ENCODE measurements around the gene GGNBP2. TPM values are rescaled to one million over a fixed set of nuclear protein-coding genes. Genes with fewer than 3 reads are reported as not detected.

GGNBP2 gene
- total and polyA plus RNA-seq, 2 of the 8 experiments (the other 6 are each of a cell fraction or from before 2014, with no cell fraction given): 29.2 to 35.8 TPM

- H3K4me3 ChIP-seq (ENCODE audit: extremely low read depth in 1 of 4, insufficient read depth in 2 of 4, low read depth in 3 of 4, low read length in 4 of 4): no peak overlapping the region
- H3K23me2 ChIP-seq (ENCODE audit: low read depth, low read length): 0 out of 2 replicates have a peak, but pooled peaks cover 3% of the 10 kb centered on the region
- no peak overlapping the region for H3K14ac ChIP-seq (ENCODE audit: insufficient read length)
- H4K8ac ChIP-seq (ENCODE audit: extremely low read depth, insufficient read depth, low read length): no peak overlapping the region
- TF ChIP-seq YY1 (IDR thresholded peaks at IDR 0.05; ENCODE audit: low read depth, low read length): no peak
- no peak for TF ChIP-seq CBX5 (IDR thresholded peaks at IDR 0.05; ENCODE audit: low read depth, low read length)
- no peak for TF ChIP-seq BCL11A (IDR thresholded peaks at IDR 0.05; ENCODE audit: low read depth in 2 of 2, low read length in 2 of 2)
- TF ChIP-seq EP300 (IDR thresholded peaks at IDR 0.05; ENCODE audit: borderline replicate concordance in 1 of 2, low read depth in 2 of 2, low read length in 2 of 2): no peak
- no peak for TF ChIP-seq CEBPB (IDR thresholded peaks at IDR 0.05; ENCODE audit: low read depth, low read length)
- no peak for TF ChIP-seq RXRA (IDR thresholded peaks at IDR 0.05; ENCODE audit: insufficient read depth, low read depth, low read length)
- TF ChIP-seq CBX8 (IDR thresholded peaks at IDR 0.05; ENCODE audit: borderline replicate concordance, low read depth, low read length): no peak
- TF ChIP-seq ZNF274 (IDR thresholded peaks at IDR 0.05; ENCODE audit: borderline replicate concordance, extremely low read depth, low read length): no peak
- H3K18ac ChIP-seq (ENCODE audit: extremely low read depth, low read length): no peak overlapping the region
- ChIA-PET CTCF (ENCODE audit: partially characterized antibody) (interaction anchor here (1.4 kb wide), 1 partner anchor 13 kb away, joined by 4 read pairs; no protein-coding TSS in a partner anchor), POLR2A (ENCODE audit: partially characterized antibody) (interaction anchor here (0.7 to 13.9 kb wide), 6 partner anchors 10 to 33 kb away, joined by 3 to 205 read pairs (median 38); partner anchors contain the start of genes MYO19 and PIGW)
- H3K79me2 ChIP-seq (ENCODE audit: control insufficient read depth in 1 of 2, insufficient read depth in 2 of 2, low read length in 2 of 2): no peaks in the 10 kb centered on the region
- H3K27ac ChIP-seq (ENCODE audit: low read depth, low read length): no peak overlapping the region
- no peak overlapping the region for H2BK5ac ChIP-seq (ENCODE audit: low read depth, low read length)
- H3K56ac ChIP-seq (replicated peaks; ENCODE audit: insufficient read length, low read depth, low read length): no peak overlapping the region
- H3K4ac ChIP-seq (replicated peaks; ENCODE audit: insufficient read length, low read depth, low read length): no peak overlapping the region
- no peak overlapping the region for H2BK12ac ChIP-seq (ENCODE audit: low read depth, low read length)
- no peak overlapping the region for H3K4me2 ChIP-seq (ENCODE audit: insufficient read depth in 1 of 2, low read depth in 2 of 2, low read length in 2 of 2)
- WGBS, 2 experiments (ENCODE audit: extremely low coverage in 1 of 2, insufficient coverage in 1 of 2, insufficient read length in 1 of 2, insufficient replicate concordance in 2 of 2, low coverage in 1 of 2, low lambda C conversion rate in 2 of 2, missing lambda C conversion rate in 1 of 2): 91% methylated on average over 8 of the region's 8 CpGs; no CpG with 5 or more reads in 1 of the 2 experiments
- DNase-seq (ENCODE audit: low read depth in 1 of 2, low spot score in 2 of 2) (no peak), FAIRE-seq (no peak)
- H3K4me1 ChIP-seq (replicated peaks in 1 of 4; ENCODE audit: control insufficient read depth in 3 of 4, insufficient read depth in 4 of 4, low read length in 3 of 4): no peaks in the 10 kb centered on the region
- no peak overlapping the region for H4K91ac ChIP-seq (replicated peaks; ENCODE audit: insufficient read length, low read length)
- no peaks in the 10 kb centered on the region for H3K9me3 ChIP-seq (ENCODE audit: insufficient read depth in 2 of 2, low read depth in 1 of 2, low read length in 1 of 2)
- H3K9ac ChIP-seq (replicated peaks in 1 of 4; ENCODE audit: extremely low read depth in 1 of 4, low read depth in 3 of 4, low read length in 3 of 4): no peak overlapping the region
- peaks cover 10 to 11% of the 10 kb centered on the region in 2 experiments for H4K20me1 ChIP-seq (replicated peaks in 1 of 2; ENCODE audit: control insufficient read depth in 1 of 2, insufficient read depth in 2 of 2, low read length in 2 of 2)
- H3K23ac ChIP-seq (ENCODE audit: insufficient read length): no peak overlapping the region
- no peaks in the 10 kb centered on the region for H3K27me3 ChIP-seq (replicated peaks in 1 of 4; ENCODE audit: control insufficient read depth in 3 of 4, extremely low read depth in 1 of 4, insufficient read depth in 3 of 4, low read length in 3 of 4)
- H2AK5ac ChIP-seq (ENCODE audit: low read depth, low read length): no peak overlapping the region
- H2BK120ac ChIP-seq (replicated peaks; ENCODE audit: low read depth, low read length): no peak overlapping the region
- H2BK20ac ChIP-seq (ENCODE audit: low read length): no peak overlapping the region
- no peak overlapping the region for H4K5ac ChIP-seq (ENCODE audit: insufficient read length, low read depth, low read length)
- no peak overlapping the region for H2AFZ ChIP-seq (ENCODE audit: low read length)
- no peaks in the 10 kb centered on the region for H3K79me1 ChIP-seq (ENCODE audit: low read depth, low read length)
- peaks cover 50 to 93% (median 89%) of the 10 kb centered on the region in 4 experiments; a peak in 7 of 8 replicates for H3K36me3 ChIP-seq (ENCODE audit: control insufficient read depth in 2 of 4, insufficient read depth in 4 of 4, low read length in 3 of 4)
- no peak overlapping the region for H2BK15ac ChIP-seq (ENCODE audit: low read length)
Measured at GRCh38 chr17:36505171-36505570, 39.5 kb upstream of the GGNBP2 start.
